ENCODE results near the gene CAMK2A. TPM values are rescaled to one million over a fixed set of nuclear protein-coding genes. Genes with fewer than 3 reads are reported as not detected.

CAMK2A gene
- polyA plus RNA-seq, 1 experiment, result 0.11 TPM

DNA sequence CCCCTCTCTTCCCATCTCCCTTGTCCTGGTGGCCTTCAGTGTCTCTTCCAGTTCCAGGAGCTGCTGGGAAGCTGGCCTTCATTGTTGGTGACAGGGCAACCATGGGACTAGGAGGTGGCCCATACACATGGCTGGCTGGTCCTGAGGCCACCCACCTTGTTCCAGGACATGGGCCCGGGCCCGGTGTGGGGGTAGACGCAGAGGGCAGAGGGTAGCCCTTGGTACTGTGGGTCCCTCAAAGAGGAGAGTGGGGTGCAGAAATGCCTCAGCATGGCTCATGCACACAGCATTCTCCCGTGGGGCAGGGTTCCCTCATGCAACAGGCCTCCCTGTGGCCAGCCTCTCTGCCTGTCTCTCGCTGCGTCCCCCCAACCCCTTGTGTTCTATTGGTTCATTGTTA, 78.9 kb downstream of the CAMK2A start:
- POLR2A ChIA-PET, result no interaction called here
- CTCF ChIA-PET, result interaction anchor here (1.1 to 1.3 kb wide), 2 partner anchors 51 to 102 kb away, joined by 3 to 4 read pairs; no protein-coding TSS in a partner anchor
- no peak for TF ChIP-seq CTCF (IDR thresholded peaks at IDR 0.05; ENCODE audit: insufficient read depth, low read depth, low read length)
- DNase-seq (ENCODE audit: low read depth), result no peak
- Histone ChIP-seq H3K4me3 (ENCODE audit: low read depth, low read length) (no peak overlapping the region), H3K27me3 (ENCODE audit: control insufficient read depth, insufficient read depth, low read length) (no peaks in the 10 kb centered on the region), H3K36me3 (ENCODE audit: control insufficient read depth, insufficient read depth, low read length) (no peaks in the 10 kb centered on the region)

GRCh38 chr5:150209099-150209635, 80.4 kb downstream of the CAMK2A start:
- Histone ChIP-seq H3K36me3 (ENCODE audit: control insufficient read depth, insufficient read depth, low read length) (no peaks in the 10 kb centered on the region), H3K27me3 (ENCODE audit: control insufficient read depth, insufficient read depth, low read length) (no peaks in the 10 kb centered on the region), H3K4me3 (ENCODE audit: low read depth, low read length) (no peak overlapping the region)
- no peak for TF ChIP-seq CTCF (IDR thresholded peaks at IDR 0.05; ENCODE audit: insufficient read depth, low read depth, low read length)
- no peak for DNase-seq (ENCODE audit: low read depth)
- POLR2A ChIA-PET, result no interaction called here
- CTCF ChIA-PET, result interaction anchor here (1.4 to 3.4 kb wide), 2 partner anchors 33 to 46 kb away, joined by 3 to 12 read pairs; no protein-coding TSS in a partner anchor

DNA sequence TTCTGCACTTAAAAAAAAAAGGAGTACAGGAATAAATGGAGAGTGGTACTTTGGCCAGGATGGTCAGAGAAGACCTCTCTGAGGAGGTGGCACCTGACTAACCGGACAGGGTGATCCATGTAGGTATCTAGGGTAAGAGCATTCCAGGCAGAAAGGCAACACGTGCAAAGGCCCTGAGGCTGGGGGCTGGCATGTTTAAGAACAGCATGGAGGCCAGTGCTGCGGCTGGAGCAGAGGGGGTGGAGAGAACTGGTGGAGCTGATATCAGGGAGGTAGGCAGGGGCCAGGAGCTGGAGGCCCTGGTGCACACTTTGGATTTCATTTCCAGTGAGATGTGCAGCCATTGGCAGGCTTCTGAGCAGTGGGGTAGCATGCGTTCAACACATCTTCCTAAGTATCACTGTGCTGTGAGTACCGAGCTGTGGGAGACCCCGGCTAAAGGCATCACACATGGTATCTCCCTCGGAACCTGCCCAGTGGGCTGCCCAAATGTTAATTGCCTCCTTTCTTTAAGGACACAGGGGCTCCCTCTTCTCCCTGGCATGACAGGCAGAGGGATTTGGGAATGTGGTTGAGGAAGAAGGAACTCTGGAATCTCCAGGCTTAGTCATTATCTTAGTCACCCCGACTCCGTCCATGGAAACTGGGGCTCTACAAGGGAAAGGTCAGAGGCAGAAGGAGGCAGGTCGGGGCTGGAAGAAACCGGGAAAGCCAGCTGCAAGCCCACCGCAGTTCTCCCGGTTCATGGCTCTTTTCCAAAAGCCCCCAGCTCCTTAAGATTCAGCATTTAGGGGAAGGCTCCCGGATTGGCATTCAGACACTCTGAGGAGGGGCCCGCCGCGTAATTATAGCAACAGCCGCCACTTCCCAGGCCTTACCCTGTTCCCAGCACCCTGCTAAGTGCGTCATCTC, 81.1 kb downstream of the CAMK2A start:
- CTCF ChIA-PET, result interaction anchor here (1.4 to 3.4 kb wide), 3 partner anchors 10 to 45 kb away, joined by 3 to 12 read pairs (median 7); no protein-coding TSS in a partner anchor
- POLR2A ChIA-PET, result no interaction called here
- no peak for DNase-seq (ENCODE audit: low read depth)
- no peak for TF ChIP-seq CTCF (IDR thresholded peaks at IDR 0.05; ENCODE audit: insufficient read depth, low read depth, low read length)
- Histone ChIP-seq H3K27me3 (ENCODE audit: control insufficient read depth, insufficient read depth, low read length) (no peaks in the 10 kb centered on the region), H3K36me3 (ENCODE audit: control insufficient read depth, insufficient read depth, low read length) (no peaks in the 10 kb centered on the region), H3K4me3 (ENCODE audit: low read depth, low read length) (no peak overlapping the region)

DNA sequence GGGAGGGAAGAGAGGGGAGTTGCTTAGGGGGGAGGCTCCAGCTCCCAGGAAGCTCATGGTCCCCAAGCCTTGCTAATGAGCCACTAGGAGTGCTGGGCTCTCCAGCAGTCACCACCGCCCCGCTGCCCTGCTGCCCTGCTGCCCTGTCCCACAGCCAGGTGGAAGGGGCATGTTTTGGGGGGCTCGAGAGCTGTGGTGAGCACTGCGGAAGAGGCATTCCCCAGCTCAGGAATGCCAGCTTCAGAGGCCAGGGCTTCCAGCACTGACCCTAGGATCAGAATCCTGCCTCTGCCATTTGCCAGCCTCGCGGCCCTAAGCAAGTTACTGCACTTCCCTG, 82.8 kb downstream of the CAMK2A start:
- Histone ChIP-seq H3K4me3 (ENCODE audit: low read depth, low read length) (no peak overlapping the region), H3K36me3 (ENCODE audit: control insufficient read depth, insufficient read depth, low read length) (no peaks in the 10 kb centered on the region), H3K27me3 (ENCODE audit: control insufficient read depth, insufficient read depth, low read length) (no peaks in the 10 kb centered on the region)
- ChIA-PET POLR2A (no interaction called here), CTCF (interaction anchor here (1.0 to 3.4 kb wide), 4 partner anchors 10 to 373 kb away, joined by 3 to 12 read pairs (median 5); no protein-coding TSS in a partner anchor)
- TF ChIP-seq CTCF (IDR thresholded peaks at IDR 0.05; ENCODE audit: insufficient read depth, low read depth, low read length), result no peak
- no peak for DNase-seq (ENCODE audit: low read depth)

- no peak overlapping the region for H3K4me3 ChIP-seq (ENCODE audit: low read depth, low read length)
- no peaks in the 10 kb centered on the region for H3K36me3 ChIP-seq (ENCODE audit: control insufficient read depth, insufficient read depth, low read length)
- CTCF ChIA-PET, result interaction anchor here (0.9 to 1.9 kb wide), 5 partner anchors 9 to 372 kb away, joined by 3 to 7 read pairs (median 3); no protein-coding TSS in a partner anchor
- no peaks in the 10 kb centered on the region for H3K27me3 ChIP-seq (ENCODE audit: control insufficient read depth, insufficient read depth, low read length)
- no peak for DNase-seq (ENCODE audit: low read depth)
- POLR2A ChIA-PET, result no interaction called here
- no peak for TF ChIP-seq CTCF (IDR thresholded peaks at IDR 0.05; ENCODE audit: insufficient read depth, low read depth, low read length)
Observed at GRCh38 chr5:150206098-150206778, 83.3 kb downstream of the CAMK2A start.

Data from BJ (cell line).